GM12874 (cell line): ENCODE measurements around the gene ACSM6.

ENCODE experiments used
- TF ChIP-seq, protein P1 (sequence below): IDR thresholded peaks from 2 replicates; pipeline ENCODE4 v1.5.1; 2011; ENCODE audit warnings: low read depth, mild to moderate bottlenecking, control low read depth, low read length, moderate library complexity; ENCODE audit not compliant: insufficient read depth

Gene ACSM6

DNA sequence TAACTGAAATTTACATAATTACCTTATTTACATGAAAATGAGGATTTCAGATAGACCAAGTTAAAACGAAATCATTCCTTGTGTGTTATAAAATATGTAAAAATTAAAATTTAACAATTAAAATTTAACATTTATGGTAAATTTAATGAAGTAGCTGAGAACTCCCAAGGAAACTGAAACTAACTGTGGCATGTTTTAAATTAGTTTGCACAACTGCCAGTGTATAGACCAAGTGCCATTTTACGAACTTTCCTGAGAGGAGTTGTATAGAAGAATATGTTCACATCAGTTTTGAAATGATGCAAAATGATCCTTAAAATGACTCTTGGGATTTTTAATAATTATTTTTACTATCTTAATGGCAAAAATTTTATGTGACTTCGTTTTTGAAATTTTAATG, 73.2 kb downstream of the ACSM6 start:
- TF ChIP-seq, protein P1, sequence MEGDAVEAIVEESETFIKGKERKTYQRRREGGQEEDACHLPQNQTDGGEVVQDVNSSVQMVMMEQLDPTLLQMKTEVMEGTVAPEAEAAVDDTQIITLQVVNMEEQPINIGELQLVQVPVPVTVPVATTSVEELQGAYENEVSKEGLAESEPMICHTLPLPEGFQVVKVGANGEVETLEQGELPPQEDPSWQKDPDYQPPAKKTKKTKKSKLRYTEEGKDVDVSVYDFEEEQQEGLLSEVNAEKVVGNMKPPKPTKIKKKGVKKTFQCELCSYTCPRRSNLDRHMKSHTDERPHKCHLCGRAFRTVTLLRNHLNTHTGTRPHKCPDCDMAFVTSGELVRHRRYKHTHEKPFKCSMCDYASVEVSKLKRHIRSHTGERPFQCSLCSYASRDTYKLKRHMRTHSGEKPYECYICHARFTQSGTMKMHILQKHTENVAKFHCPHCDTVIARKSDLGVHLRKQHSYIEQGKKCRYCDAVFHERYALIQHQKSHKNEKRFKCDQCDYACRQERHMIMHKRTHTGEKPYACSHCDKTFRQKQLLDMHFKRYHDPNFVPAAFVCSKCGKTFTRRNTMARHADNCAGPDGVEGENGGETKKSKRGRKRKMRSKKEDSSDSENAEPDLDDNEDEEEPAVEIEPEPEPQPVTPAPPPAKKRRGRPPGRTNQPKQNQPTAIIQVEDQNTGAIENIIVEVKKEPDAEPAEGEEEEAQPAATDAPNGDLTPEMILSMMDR: no peak

DNA sequence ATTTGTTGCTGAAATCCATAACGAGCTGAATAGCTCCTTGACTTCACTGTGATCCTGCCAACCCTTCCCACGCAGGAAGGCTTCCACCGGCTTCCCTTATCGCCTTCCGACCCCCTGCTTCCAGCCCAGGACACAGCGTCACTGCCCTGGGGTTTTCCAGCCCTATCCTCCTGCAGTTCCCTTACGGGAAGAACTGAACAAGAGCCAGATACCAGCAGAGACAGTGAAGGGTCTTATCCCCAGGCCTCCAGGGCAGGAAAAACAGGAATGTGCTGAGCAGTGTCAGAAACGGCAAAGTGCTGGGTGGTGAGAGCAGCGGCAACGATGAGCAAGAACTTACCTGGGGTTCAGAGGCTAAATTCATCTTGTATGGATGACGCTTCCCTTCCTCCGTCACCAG, 74.4 kb downstream of the ACSM6 start:
- TF ChIP-seq, protein P1: no peak

DNA sequence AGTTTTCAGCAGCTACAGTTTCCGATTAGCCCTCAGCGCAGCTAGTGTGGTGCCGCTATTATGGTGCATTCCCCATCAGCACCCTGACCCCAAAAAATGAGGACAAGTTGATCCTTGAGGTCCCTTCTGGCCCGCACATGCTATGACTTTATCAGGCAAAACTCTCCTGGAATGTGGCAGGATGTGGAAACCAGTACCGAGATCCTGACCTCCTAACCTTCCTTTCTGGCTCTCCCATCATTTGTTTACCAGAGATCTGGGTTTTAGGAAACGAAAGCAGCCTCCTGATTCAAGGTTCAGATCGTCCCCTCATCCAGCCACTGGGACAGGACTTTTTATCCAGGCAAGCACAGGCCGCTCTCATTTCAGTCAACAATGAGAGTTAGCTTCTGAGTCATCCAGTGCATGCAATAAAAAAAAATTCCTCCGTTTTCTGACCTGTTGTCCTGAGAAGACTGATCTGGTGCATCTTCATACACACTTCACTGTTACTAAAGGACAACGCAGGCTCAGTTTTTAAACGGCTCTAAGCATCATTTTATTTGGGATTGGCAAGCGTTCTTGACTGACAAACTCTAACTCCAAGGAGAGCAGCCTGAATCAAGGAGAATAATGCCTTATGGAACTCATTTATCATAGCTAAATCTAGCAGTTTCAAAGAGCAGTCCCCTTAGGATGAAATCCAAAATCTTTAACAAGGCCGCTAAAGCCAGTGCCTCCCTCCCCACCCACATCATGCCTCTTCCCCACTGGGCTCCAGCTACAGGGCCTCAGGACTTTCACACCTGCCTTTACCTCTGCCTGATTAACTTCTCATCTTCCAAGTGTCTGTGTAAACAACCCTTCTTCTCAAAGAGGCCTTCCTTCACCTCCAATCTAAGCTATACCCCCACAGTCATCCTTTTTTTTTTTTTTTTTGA, 79.6 kb downstream of the ACSM6 start:
- TF ChIP-seq, protein P1: no peak

DNA sequence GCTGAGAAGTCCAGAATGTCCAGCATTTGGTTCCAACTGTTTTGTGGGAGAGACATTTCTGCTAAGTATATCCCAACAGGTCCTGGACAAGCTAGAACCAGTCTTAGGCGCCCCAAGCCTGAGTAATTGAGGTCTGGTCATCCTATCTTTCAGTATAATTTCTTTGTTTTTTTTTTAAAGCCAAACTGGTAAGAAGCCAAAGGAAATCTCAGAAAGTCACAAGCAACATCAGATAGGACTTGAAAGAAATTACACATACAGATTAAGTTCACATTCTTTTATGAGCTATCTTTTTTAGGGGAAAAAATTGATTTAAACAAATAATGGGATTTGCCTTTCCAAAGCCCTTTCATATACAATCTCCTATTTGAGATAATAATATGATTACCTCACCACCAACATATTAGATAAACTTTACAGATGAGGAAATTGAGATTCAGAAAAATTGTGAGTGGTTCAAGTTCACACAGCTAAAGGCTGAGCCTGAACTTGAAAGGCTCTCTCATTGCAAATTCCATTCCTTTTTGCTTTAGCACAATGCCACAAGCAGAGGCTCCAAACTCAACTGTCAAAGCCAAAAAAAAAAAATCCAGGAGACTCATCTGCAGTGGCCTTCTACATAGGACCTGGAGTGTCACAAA, 81.8 kb downstream of the ACSM6 start:
- TF ChIP-seq, protein P1: no peak

DNA sequence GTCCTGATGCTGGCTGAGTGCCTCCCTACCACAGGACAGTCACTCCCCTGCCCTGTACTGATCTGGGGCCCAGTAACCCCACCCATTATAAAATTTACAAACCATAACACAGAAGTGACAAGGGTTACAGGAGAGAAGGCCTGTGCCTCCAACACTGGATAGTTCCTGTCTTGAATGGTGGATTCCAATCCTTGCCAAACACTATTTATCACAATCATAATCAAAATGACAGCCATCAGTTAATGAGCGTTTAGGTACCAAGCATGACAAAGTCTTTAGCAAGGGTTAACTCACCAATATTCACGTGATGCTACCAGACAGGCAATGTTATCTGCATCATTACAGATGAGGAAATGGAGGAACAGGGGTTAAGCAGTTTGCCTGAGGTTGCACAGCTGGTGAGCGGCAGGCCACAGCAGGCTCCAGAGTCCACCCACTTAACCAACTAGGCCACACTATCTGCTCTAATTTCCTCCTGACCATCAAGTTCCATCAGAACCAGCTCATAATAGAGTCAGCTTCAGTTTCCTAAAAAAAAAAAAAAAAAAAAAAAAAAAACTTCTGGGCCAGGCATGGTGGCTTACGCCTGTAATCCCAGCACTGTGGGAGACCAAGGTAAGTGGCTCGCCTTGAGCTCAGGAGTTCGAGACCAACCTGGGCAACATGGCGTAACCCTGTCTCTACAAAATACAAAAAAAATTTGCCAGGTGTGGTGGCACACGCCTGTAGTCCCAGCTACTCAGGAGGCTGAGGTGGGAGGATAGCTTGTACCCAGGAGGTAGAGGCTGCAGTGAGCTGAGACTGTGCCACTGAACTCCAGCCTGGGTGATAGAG, 82.5 kb downstream of the ACSM6 start:
- TF ChIP-seq, protein P1: no peak

DNA sequence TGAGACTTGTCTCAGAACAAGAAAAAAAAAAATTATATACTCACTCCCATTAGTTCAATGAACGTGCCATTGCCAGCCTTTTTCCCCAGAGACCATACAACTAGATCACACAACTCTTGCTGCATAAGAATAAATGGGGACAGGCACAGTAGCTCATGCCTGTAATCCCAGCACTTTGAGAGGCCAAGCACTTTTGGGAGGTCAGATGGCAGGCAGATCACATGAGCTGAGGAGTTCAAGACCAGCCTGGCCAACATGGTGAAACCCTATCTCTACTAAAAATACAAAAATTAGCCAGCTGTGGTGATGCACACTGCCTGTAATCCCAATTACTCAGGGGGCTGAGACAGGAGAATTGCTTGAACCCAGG, 83.1 kb downstream of the ACSM6 start:
- TF ChIP-seq, protein P1: no peak

DNA sequence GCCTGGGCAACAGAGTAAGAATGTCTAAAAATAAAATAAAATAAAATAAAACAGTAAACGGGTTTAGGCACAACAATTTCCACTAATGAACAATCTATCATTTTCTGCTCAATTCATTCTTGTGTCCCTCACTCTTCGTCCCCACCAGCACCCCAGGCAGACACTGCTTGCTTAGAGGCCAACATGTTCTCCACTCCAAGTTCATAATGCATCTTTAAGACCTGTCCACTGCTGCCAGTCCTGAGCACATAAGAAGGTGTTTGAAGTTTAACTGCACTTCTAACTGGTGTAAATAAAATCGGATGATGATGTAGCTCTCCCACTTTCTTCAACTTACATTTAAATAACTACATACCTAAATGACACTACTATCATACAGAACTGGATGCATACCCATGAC, 83.6 kb downstream of the ACSM6 start:
- TF ChIP-seq, protein P1: no peak
